Activated CD8-positive, alpha-beta memory T cell treated with anti-CD3 and anti-CD28 coated beads, Interleukin-2, amount 50 U/mL, for 48 hours (primary cell): Measurements from ENCODE around the gene CEACAM4.
A peak's percentile ranks its signal among the peaks of the same experiment; 100 is the strongest.
"Not testable (repeated sequence)": the region's sequence is repeated elsewhere in the genome, so short reads cannot be mapped to it uniquely, and the experiment has no call there.

Experiments used
- DNase-seq: peaks from one replicate; pipeline ENCODE4 v3.0.0-alpha.2; 2020

Gene CEACAM4

GRCh38 chr19:41582577-41583182 lies 44.2 kb downstream of the CEACAM4 start:
- DNase-seq: not testable (repeated sequence)

- DNase-seq: not testable (repeated sequence)
Observed at GRCh38 chr19:41581068-41581467, 45.8 kb downstream of the CEACAM4 start.

GRCh38 chr19:41578886-41579285 lies 48.0 kb downstream of the CEACAM4 start:
- DNase-seq: no peak

GRCh38 chr19:41577833-41578232 lies 49.0 kb downstream of the CEACAM4 start:
- DNase-seq: no peak

- no peak for DNase-seq
Observed at GRCh38 chr19:41577144-41577830, 49.6 kb downstream of the CEACAM4 start.

GRCh38 chr19:41575998-41576397 lies 50.9 kb downstream of the CEACAM4 start, which contains the start of gene CEACAM21:
Gene CEACAM21 (plus strand): TSS chr19:41576166. CDS start chr19:41576275, 109 bp downstream.
- no peak for DNase-seq

- peak; percentile 95 for DNase-seq
Observed at GRCh38 chr19:41570639-41571112, 56.2 kb downstream of the CEACAM4 start.

GRCh38 chr19:41570179-41570578 lies 56.7 kb downstream of the CEACAM4 start:
- no peak for DNase-seq

- no peak for DNase-seq
Observed at GRCh38 chr19:41569481-41570150, 57.3 kb downstream of the CEACAM4 start.
